NCI-H2171 (cell line): ENCODE data around the gene PSPN.

Source experiments
- DNase-seq: peaks from one replicate; lab custom pipeline; 2025; lab: John Stamatoyannopoulos, UW

PSPN gene

GRCh38 chr19:6325614-6326013, 50.1 kb downstream of the PSPN start:
- DNase-seq, result no peak
